Measurements from ENCODE around the gene LRRC8C.
"Not testable (repeated sequence)": the region's sequence is repeated elsewhere in the genome, so short reads cannot be mapped to it uniquely, and the experiment has no call there.

Gene LRRC8C

DNA sequence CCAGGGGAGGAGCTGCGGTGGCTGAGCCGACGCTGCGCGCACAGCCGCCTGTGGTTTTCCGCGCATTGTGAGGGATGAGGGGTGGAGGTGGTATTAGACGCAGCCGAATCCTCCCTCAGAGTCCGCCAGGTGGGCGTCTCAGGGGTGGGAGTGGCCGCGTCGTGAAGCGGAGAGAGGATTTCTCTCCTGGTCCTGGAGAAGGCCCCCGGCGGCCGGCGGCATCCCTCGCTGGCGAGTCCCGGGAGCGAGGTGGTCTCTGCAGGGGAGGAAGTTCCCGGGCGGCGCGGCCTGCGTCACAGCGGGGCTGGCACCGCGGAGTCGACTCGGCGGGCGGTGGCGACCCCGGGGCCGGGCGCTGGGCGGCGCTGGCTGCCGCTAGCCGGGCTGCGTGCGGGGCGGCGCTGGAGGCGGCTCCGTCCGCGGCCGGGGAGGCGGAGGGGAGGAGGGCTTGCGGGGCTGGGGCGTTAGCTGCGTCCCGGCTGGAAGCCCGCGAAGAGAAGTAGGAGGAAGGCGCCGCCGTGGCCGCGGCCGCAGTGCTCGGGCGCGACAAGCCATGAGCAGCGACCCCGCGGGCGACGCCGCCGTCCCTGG lies at the start of gene LRRC8C:
LRRC8C (plus strand) TSS at position 464 of the 591 bp plus-strand sequence. CDS start 53,354 bp downstream, outside the sequence.
- peaks cover 5% of the 10 kb centered on the region for H3K36me3 Mint-ChIP-seq
- H3K27ac Mint-ChIP-seq = peak within 1 kb of the TSS; percentile 95
- H3K4me3 Mint-ChIP-seq = peak within 1 kb of the TSS; percentile 97
- peaks cover 48% of the 10 kb centered on the region for H3K4me1 Mint-ChIP-seq
- no peaks in the 10 kb centered on the region for H3K9me3 Mint-ChIP-seq
- no peaks in the 10 kb centered on the region for H3K27me3 Mint-ChIP-seq
- ATAC-seq = peak; percentile 95

DNA sequence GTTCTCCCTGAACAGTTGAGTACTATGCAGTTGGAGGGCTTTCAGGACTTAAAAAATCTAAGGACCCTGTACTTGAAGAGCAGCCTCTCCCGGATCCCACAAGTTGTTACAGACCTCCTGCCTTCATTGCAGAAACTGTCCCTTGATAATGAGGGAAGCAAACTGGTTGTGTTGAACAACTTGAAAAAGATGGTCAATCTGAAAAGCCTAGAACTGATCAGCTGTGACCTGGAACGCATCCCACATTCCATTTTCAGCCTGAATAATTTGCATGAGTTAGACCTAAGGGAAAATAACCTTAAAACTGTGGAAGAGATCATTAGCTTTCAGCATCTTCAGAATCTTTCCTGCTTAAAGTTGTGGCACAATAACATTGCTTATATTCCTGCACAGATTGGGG lies 48.7 kb upstream of the LRRC8C start:
- Mint-ChIP-seq H3K9me3 (no peaks in the 10 kb centered on the region), H3K27me3 (no peaks in the 10 kb centered on the region), H3K36me3 (peaks cover 64% of the 10 kb centered on the region), H3K4me3 (no peak overlapping the region), H3K4me1 (peaks cover 9% of the 10 kb centered on the region), H3K27ac (no peak overlapping the region)
- ATAC-seq = no peak

DNA sequence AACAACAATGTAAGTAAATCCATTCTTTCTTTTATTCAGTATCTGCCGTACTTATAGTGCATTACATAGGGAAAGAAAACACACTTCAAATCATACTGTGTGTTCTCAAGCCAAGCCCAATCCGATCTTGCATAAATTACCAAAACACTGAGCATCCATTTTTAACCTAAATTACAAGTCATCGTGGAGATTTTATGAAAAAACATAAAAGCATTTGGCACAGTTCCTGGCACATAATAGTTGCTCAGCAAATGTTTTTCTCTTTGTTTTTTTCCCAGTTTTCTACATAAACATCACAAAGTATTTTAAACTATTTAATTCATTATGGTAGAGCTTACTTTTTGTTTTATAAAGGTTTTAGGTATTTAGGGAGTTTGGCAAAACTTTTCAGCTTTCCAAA lies 48.1 kb upstream of the LRRC8C start:
- ATAC-seq = no peak
- Mint-ChIP-seq H3K9me3 (no peaks in the 10 kb centered on the region), H3K4me1 (peaks cover 13% of the 10 kb centered on the region), H3K4me3 (no peak overlapping the region), H3K36me3 (peaks cover 68% of the 10 kb centered on the region), H3K27me3 (no peaks in the 10 kb centered on the region), H3K27ac (no peak overlapping the region)

DNA sequence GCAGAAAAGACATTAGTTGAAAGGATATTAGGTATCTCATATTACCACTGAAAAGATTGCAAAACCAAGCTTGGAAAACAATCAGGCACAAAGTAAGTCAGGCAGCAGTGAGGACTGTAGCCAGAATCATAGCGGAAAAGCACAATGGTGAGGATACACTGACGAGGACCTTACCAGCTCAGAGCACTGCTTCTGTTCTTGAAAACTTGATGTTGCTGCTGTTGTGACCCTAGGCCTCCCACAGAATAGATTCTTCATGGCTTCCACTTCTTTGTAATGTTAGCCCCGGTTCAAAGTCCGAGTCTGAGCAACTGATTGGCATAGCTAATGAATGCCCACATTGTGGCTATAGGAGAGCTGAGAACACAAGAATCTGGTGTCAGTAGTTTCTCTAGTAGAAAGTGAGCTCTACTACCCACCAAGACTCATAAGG lies 45.2 kb upstream of the LRRC8C start:
- peaks cover 58% of the 10 kb centered on the region for H3K36me3 Mint-ChIP-seq

DNA sequence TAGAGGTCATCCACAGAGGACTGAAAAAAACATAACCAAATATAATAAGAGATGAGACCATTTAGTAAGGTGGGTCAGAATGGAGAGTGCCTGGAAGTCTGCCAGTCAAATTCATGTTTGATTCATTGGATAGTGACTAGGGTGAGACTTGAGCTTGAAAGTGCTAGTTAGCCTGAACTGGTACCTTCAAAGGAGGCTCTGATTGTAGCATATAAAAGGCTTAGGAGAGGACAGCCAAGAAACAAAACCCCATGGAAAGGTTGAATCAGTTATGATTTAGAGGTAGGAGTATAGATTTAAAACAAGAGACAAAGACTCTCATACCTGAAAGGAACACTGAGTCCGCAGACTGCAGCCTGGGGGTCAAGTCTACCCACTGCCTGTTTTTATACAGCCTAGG lies 44.4 kb upstream of the LRRC8C start:
- no peak for ATAC-seq
- no peaks in the 10 kb centered on the region for H3K9me3 Mint-ChIP-seq
- H3K27me3 Mint-ChIP-seq = no peaks in the 10 kb centered on the region
- no peak overlapping the region for H3K4me3 Mint-ChIP-seq
- H3K36me3 Mint-ChIP-seq = peaks cover 55% of the 10 kb centered on the region
- peaks cover 24% of the 10 kb centered on the region for H3K4me1 Mint-ChIP-seq
- H3K27ac Mint-ChIP-seq = no peak overlapping the region

More for the DNA sequence above, 45.2 kb upstream of the LRRC8C start:
- no peak for ATAC-seq
- peaks cover 24% of the 10 kb centered on the region for H3K4me1 Mint-ChIP-seq
- H3K27ac Mint-ChIP-seq = no peak overlapping the region
- no peaks in the 10 kb centered on the region for H3K9me3 Mint-ChIP-seq
- H3K27me3 Mint-ChIP-seq = no peaks in the 10 kb centered on the region
- H3K4me3 Mint-ChIP-seq = no peak overlapping the region

DNA sequence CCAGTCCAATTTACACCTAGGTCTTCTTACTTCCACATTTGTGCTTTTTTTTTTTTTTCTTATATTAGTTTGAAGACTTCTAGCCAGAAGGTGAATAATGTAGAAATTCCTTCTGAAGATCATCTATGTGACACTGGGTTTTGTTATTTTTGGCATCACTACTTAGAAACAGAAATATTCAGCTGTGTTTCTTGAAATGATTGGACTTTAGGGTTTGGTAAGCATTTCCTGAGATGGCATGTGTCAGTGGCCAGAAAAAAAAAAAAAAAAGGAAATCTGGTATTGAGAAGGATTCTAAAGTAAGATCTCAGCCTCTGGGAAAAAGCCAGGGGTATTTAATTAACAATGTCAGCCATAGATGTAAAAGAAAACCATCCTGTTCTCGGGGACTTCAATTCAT lies 43.4 kb upstream of the LRRC8C start:
- no peaks in the 10 kb centered on the region for H3K9me3 Mint-ChIP-seq
- H3K36me3 Mint-ChIP-seq = peaks cover 49% of the 10 kb centered on the region
- H3K27me3 Mint-ChIP-seq = no peaks in the 10 kb centered on the region
- H3K4me1 Mint-ChIP-seq = peaks cover 24% of the 10 kb centered on the region
- no peak overlapping the region for H3K4me3 Mint-ChIP-seq
- no peak for ATAC-seq
- H3K27ac Mint-ChIP-seq = no peak overlapping the region

DNA sequence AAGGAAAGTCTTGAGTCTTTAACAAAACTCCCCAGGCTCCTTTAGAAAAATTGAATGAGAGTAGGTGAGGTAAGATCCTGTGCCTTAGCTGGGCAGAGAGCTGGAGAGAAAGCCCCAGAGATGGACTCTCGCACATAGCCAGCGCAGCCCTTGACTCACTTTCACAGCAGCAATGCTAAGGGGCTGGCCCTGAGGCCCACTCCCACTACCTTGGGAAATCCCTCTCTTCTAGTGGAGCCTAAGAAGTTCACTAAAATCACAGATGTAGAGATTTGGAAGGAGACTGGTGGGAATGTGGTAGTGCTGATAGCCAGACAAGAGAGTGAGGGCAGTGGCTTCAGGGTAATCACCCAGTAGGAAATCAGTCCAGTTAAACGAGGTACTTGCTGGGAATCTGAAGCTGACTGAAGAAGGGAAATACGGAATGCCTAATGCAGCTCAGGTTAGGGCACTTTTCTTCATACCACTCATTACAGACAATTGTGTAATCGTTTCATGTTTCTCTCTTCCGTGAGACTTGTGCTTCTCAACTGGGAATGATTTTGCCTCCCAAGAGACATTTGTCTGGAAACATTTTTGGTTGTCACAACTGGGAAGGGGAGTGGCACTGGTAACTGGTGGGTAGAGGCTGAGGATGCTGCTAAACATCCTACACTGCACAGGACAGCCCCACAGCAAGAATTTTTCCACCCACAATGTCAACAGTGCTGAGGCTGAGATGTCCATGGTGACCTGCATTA lies 42.4 kb upstream of the LRRC8C start:
- peaks cover 24% of the 10 kb centered on the region for H3K4me1 Mint-ChIP-seq
- no peaks in the 10 kb centered on the region for H3K9me3 Mint-ChIP-seq

DNA sequence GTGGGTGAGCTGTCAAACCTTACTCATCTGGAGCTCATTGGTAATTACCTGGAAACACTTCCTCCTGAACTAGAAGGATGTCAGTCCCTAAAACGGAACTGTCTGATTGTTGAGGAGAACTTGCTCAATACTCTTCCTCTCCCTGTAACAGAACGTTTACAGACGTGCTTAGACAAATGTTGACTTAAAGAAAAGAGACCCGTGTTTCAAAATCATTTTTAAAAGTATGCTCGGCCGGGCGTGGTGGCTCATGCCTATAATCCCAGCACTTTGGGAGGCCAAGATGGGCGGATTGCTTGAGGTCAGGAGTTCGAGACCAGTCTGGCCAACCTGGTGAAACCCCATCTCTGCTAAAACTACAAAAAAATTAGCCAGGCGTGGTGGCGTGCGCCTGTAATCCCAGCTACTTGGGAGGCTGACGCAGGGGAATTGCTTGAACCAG lies 40.0 kb upstream of the LRRC8C start:
- Mint-ChIP-seq H3K27ac (peak overlapping the region; percentile 17), H3K36me3 (peaks cover 31% of the 10 kb centered on the region), H3K4me1 (peaks cover 24% of the 10 kb centered on the region)
- H3K27me3 Mint-ChIP-seq, ATAC-seq, H3K9me3 Mint-ChIP-seq, H3K4me3 Mint-ChIP-seq: not testable (repeated sequence)

More for the DNA sequence above, 42.4 kb upstream of the LRRC8C start:
- H3K27me3 Mint-ChIP-seq = no peaks in the 10 kb centered on the region
- ATAC-seq = no peak
- peaks cover 39% of the 10 kb centered on the region for H3K36me3 Mint-ChIP-seq
- H3K4me3 Mint-ChIP-seq = no peak overlapping the region
- no peak overlapping the region for H3K27ac Mint-ChIP-seq

DNA sequence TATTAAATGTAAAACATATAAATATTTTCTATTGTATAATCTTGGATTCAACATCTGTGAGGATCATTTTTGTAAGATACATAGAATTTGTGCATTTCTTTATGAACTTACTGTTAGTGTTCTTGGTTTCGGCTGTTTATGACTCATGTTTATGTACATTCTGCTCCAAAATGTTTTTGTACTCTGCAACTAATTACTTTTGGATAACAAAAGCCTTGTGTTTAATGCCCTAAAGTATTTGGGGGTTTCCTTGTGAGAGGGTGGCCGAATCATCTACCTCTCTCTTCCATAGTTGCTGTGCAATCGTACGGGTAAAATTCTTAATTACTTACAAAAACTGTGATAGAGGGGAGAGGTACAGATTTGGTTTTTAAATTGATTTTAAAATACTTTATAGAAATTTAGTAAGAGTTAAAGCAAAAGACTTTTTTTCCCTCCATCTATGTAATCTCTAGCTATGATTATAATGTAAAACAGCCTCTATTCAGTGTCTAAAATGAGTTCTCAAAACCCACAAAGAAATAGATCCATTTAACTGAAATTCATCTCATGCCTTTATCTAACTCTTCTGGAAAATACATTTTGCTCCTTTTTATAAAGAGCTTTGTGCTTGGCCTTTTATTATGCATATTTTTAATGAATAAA lies 38.7 kb upstream of the LRRC8C start:
- no peak for ATAC-seq
- no peak overlapping the region for H3K4me3 Mint-ChIP-seq
- peaks cover 24% of the 10 kb centered on the region for H3K36me3 Mint-ChIP-seq
- no peaks in the 10 kb centered on the region for H3K9me3 Mint-ChIP-seq
- H3K4me1 Mint-ChIP-seq = peaks cover 22% of the 10 kb centered on the region
- H3K27me3 Mint-ChIP-seq = no peaks in the 10 kb centered on the region
- no peak overlapping the region for H3K27ac Mint-ChIP-seq

DNA sequence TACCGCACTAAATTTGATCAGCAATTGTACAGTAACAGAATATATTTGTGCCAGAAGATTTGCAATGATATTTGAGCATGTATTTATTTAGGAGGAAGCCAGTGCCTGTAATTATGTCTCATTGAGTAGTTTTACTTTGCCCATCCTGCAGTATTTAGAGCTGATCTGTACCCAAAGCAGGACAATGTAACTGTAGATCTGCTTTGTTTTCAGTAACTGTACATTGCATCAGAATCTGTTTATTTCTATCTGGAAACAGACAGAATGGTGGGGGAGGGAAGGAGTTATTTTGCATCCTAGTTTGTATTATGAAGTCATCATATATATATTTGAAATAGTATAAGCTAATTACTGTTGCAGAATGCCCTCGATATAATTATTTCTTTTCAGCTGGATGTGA lies 36.2 kb upstream of the LRRC8C start:
- ATAC-seq = no peak
- no peak overlapping the region for H3K4me3 Mint-ChIP-seq
- H3K27me3 Mint-ChIP-seq = no peaks in the 10 kb centered on the region
- H3K36me3 Mint-ChIP-seq = peaks cover 13% of the 10 kb centered on the region
- H3K27ac Mint-ChIP-seq = no peak overlapping the region
- H3K9me3 Mint-ChIP-seq = no peaks in the 10 kb centered on the region
- H3K4me1 Mint-ChIP-seq = peaks cover 6% of the 10 kb centered on the region

DNA sequence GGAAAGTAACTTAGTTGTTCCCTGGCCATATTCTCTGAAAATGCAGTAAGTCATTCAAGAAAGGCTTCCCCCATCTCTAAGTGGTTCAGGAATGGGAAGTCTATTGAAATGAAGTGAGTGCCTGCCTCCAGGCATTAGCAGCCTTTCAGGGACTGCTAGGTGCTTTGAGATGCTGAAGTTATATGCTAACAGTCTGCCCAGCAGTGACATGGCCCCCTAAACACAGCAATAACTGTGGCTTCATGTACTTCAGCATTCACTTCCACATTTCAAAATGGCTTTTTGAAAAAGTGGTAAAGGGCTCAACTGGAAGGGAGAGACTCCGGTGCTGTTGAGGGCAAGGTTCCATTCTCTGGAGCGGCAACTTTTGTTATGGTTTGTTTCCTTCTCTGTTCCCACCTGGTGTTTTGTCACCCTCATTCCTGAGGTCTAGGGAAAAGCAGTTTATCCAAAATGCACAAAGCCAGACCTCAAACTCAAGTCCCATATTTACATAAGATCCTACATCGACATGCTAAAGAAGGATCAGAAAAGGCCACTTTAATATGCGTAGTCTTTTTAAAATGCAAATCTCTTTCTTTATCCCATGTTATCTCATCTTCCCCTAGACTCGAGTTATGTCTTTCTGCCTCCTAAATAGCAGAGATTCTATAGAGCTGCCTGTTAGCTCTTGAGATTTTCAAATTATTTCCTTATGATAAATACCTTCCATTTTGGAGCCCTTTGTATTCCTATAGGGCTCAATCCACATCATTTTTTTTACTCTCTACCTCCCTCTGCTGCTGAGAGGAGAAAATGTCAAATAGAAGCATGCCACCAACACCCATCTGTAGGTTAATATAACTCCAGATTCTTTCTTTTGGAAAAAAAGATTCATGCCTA lies 34.2 kb upstream of the LRRC8C start:
- H3K4me3 Mint-ChIP-seq = no peak overlapping the region
- H3K4me1 Mint-ChIP-seq = peaks cover 11% of the 10 kb centered on the region
- no peak for ATAC-seq

DNA sequence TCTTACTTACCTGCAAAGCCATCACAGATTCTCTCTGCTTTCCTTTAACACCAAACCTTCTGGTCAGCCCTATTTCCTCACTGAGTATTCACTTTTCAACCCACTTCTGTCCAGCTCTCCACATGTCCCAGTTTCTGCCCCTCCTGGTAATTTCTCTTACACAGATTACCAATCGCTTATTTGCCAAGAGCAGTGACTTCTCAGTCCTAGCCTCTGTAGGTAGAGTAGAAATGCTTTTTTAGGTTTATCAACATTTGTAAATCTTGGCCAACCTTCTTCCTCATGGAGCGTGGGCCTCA lies 33.6 kb upstream of the LRRC8C start:
- Mint-ChIP-seq H3K27ac (no peak overlapping the region), H3K4me1 (peaks cover 13% of the 10 kb centered on the region), H3K27me3 (no peaks in the 10 kb centered on the region), H3K9me3 (no peaks in the 10 kb centered on the region), H3K36me3 (no peaks in the 10 kb centered on the region), H3K4me3 (no peak overlapping the region)
- no peak for ATAC-seq

More for the DNA sequence above, 34.2 kb upstream of the LRRC8C start:
- Mint-ChIP-seq H3K36me3 (peaks cover 2% of the 10 kb centered on the region), H3K27me3 (no peaks in the 10 kb centered on the region), H3K9me3 (no peaks in the 10 kb centered on the region), H3K27ac (no peak overlapping the region)

DNA sequence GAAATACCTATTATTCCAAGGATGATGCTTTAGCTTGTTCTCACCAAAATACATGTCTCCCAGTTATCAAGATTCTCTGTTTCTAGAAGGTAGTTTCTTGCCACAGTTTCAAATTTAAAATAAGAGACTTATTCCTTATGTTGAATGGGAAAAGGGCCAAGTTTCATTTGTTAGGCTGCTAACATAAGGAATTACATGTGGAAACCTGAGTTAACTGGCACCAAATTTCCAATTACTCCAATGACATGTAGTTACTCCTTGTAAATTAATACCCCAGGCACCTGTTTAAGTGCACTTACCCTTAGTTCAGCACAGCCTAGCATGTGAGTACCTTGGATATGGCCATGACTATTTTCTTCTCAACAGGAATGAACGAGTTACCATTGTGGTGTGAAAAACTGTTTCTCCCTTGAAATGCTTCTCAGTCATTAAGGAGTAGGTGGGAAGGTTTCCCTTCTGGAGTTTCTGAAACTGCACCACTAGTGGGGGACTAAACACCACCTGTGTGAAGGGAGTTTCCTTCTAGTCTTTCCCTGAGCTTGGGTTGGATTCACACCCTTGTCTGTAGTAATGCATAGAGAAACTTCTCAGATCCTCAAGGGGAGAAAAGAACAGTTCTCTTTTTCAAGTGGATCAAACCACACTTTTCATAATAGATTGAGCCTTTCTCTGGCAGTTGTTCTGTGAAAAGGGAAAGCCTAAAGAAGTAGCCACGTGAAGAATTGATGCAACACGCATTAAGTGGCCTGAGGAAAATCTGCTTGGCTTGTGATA lies 32.3 kb upstream of the LRRC8C start:
- Mint-ChIP-seq H3K4me1 (peaks cover 19% of the 10 kb centered on the region), H3K27ac (peak overlapping the region; percentile 24), H3K9me3 (no peaks in the 10 kb centered on the region), H3K4me3 (no peak overlapping the region), H3K27me3 (no peaks in the 10 kb centered on the region), H3K36me3 (no peaks in the 10 kb centered on the region)
- no peak for ATAC-seq

DNA sequence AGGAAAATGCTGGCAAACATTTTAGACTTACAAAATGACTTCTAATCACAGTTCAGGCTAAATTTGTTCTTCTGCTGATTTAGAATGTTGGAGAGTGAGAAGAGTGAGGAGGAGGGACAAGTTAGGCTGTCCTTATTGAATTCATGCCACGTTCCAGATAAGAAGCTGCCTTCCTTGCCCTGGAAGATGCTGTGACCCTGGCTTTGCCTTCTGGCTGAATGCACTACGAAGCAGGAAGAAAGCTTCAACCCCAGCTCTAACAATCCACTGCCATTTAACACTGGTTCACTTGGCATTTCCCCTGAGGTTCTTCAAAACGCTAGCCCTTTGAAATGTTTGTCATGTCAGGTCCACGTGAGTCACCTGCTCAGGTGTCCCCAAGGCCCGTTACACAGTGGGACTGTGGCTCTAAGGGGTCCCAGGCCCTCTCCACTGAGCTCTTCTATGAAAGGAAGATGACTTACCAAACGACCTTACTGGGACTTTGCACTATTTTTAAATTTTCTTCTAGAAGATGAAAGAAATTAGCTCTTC lies 30.0 kb upstream of the LRRC8C start:
- ATAC-seq = no peak
- Mint-ChIP-seq H3K9me3 (no peaks in the 10 kb centered on the region), H3K4me1 (peaks cover 40% of the 10 kb centered on the region)

More for the DNA sequence above, 30.0 kb upstream of the LRRC8C start:
- Mint-ChIP-seq H3K4me3 (no peak overlapping the region), H3K27me3 (no peaks in the 10 kb centered on the region), H3K27ac (no peak overlapping the region), H3K36me3 (no peaks in the 10 kb centered on the region)
